CD14-positive monocyte (primary cell): ENCODE measurements around the gene SNPH. TPM values are rescaled to one million over a fixed set of nuclear protein-coding genes. Genes with fewer than 3 reads are reported as not detected.

Source experiments
- DNase-seq, 3 donors: peaks; one replicate each; pipeline ENCODE4 v3.0.0-alpha.2; 2011 to 2022
- H2AFZ ChIP-seq: 2 replicates; pipeline ENCODE4 v1.6.0; 2012; ENCODE audit warnings: mild to moderate bottlenecking, low read depth, low read length, inconsistent platforms; ENCODE audit not compliant: insufficient read depth, poor library complexity, severe bottlenecking
- H3K27ac ChIP-seq, 2 donors: 1 replicate in 1 of 2; 2 replicates in 1 of 2; pipeline ENCODE4 v1.5.1; 2012 to 2013; ENCODE audit warnings: low read length in 2 of 2, control low read depth in 1 of 2, inconsistent platforms in 1 of 2, low read depth in 1 of 2, mild to moderate bottlenecking in 1 of 2
- H3K27me3 ChIP-seq, 2 donors: one replicate each; pipeline versions ENCODE4 v1.6.0 to v1.6.1; 2011 to 2013; ENCODE audit warnings: low read length in 2 of 2; ENCODE audit not compliant: control insufficient read depth in 2 of 2, insufficient read depth in 2 of 2
- H3K36me3 ChIP-seq, 2 donors: replicated peaks in 1 of 2; 1 replicate in 1 of 2; 2 replicates in 1 of 2; pipeline versions ENCODE4 v1.5.1 to v1.6.1; 2012 to 2013; ENCODE audit warnings: low read length in 2 of 2, control low read depth in 1 of 2, inconsistent platforms in 1 of 2, mild to moderate bottlenecking in 1 of 2; ENCODE audit not compliant: insufficient read depth in 2 of 2, control insufficient read depth in 1 of 2
- H3K4me1 ChIP-seq, 2 donors: 1 replicate in 1 of 2; 2 replicates in 1 of 2; pipeline versions ENCODE4 v1.5.1 to v1.6.1; 2012 to 2013; ENCODE audit warnings: low read length in 2 of 2, control low read depth in 1 of 2, inconsistent platforms in 1 of 2, mild to moderate bottlenecking in 1 of 2, moderate library complexity in 1 of 2; ENCODE audit not compliant: insufficient read depth in 2 of 2, control insufficient read depth in 1 of 2
- H3K4me2 ChIP-seq: replicated peaks from 2 replicates; pipeline ENCODE3; 2012; ENCODE audit warnings: low read length, moderate library complexity, mild to moderate bottlenecking; ENCODE audit not compliant: poor library complexity, severe bottlenecking; ENCODE audit errors: extremely low read depth
- H3K4me3 ChIP-seq, 3 experiments: fragments of 200-600 bp in 1 of 3; sonication (generic) in 1 of 3; replicated peaks in 1 of 3; 1 replicate in 2 of 3; 2 replicates in 1 of 3; pipeline ENCODE4 v1.5.1; 2011 to 2013; ENCODE audit warnings: low read length in 3 of 3, mild to moderate bottlenecking in 3 of 3, control low read depth in 2 of 3, low read depth in 2 of 3, inconsistent platforms in 1 of 3, moderate library complexity in 1 of 3
- H3K79me2 ChIP-seq: 2 replicates; pipeline ENCODE4 v1.6.0; 2012; ENCODE audit warnings: mild to moderate bottlenecking, control low read depth, inconsistent platforms, low read length, moderate library complexity; ENCODE audit not compliant: insufficient read depth
- H3K9ac ChIP-seq: 2 replicates; pipeline ENCODE4 v1.6.0; 2017; ENCODE audit warnings: low read length, mild to moderate bottlenecking; ENCODE audit not compliant: insufficient read depth, poor library complexity, severe bottlenecking
- H3K9me3 ChIP-seq, 2 donors: replicated peaks in 1 of 2; 1 replicate in 1 of 2; 2 replicates in 1 of 2; pipeline versions ENCODE4 v1.5.1 to v1.6.1; 2012 to 2013; ENCODE audit warnings: low read length in 2 of 2, control low read depth in 1 of 2; ENCODE audit not compliant: control insufficient read depth in 1 of 2, insufficient read depth in 1 of 2
- H4K20me1 ChIP-seq: 2 replicates; pipeline ENCODE4 v1.6.0; 2012; ENCODE audit warnings: mild to moderate bottlenecking, low read length, control low read depth, moderate library complexity; ENCODE audit not compliant: insufficient read depth
- H3K27ac Mint-ChIP-seq, 7 donors: one replicate each; pipeline ENCODE4 v1.8.0; 2020; ENCODE audit warnings: mild to moderate bottlenecking in 7 of 7, mixed read lengths in 7 of 7, moderate library complexity in 6 of 7, inconsistent platforms in 2 of 7
- H3K27me3 Mint-ChIP-seq, 3 donors: one replicate each; pipeline ENCODE4 v1.8.0; 2021 to 2022; ENCODE audit warnings: low read depth in 3 of 3, mild to moderate bottlenecking in 3 of 3, mixed read lengths in 3 of 3, moderate library complexity in 3 of 3, inconsistent platforms in 1 of 3
- H3K36me3 Mint-ChIP-seq, 2 donors: one replicate each; pipeline ENCODE4 v1.8.0; 2020; ENCODE audit warnings: mixed read lengths in 2 of 2, inconsistent platforms in 1 of 2, mild to moderate bottlenecking in 1 of 2
- H3K4me1 Mint-ChIP-seq: one replicate; pipeline ENCODE4 v1.8.0; 2020; ENCODE audit warnings: mild to moderate bottlenecking, mixed read lengths
- H3K4me3 Mint-ChIP-seq, 2 donors: one replicate each; pipeline ENCODE4 v1.8.0; 2020; ENCODE audit warnings: mild to moderate bottlenecking in 2 of 2, mixed read lengths in 2 of 2, moderate library complexity in 1 of 2
- H3K9me3 Mint-ChIP-seq, 7 donors: one replicate each; pipeline ENCODE4 v1.8.0; 2020 to 2022; ENCODE audit warnings: mixed read lengths in 7 of 7, mild to moderate bottlenecking in 6 of 7, moderate library complexity in 6 of 7, inconsistent platforms in 2 of 7
- CTCF ChIP-seq: fragments of 200-600 bp; IDR thresholded peaks from one replicate; pipeline ENCODE4 v1.8.0; 2022; ENCODE audit warnings: antibody characterized with exemption, mild to moderate bottlenecking
- WGBS: methylation state at CpG from one replicate; pipeline ENCODE4 v1.1.5; 2013; ENCODE audit warnings: missing lambda C conversion rate; ENCODE audit not compliant: insufficient coverage; 5-methylcytosine and 5-hydroxymethylcytosine counted together
- intact Hi-C, 2 donors: fragments of 100-400 bp; cut with micrococcal nuclease; formaldehyde crosslinking; loops; one replicate each; pipeline versions ENCODE4 v1.15.0 to v1.15.1; 2023
- polyA plus RNA-seq, 3 donors: library from polyadenylated mRNA; depleted of rRNA in 1 of 3; unstranded in 2 of 3; stranded (reverse) in 1 of 3; fragments of 300-500 nt in 2 of 3; fragments of >200 nt in 1 of 3; fragmentation: Illumina TruSeq in 2 of 3; gene quantifications; 1 replicate in 2 of 3; 2 replicates in 1 of 3; pipeline ENCODE4 v1.2.3, GENCODE V29; 2012 to 2021

The SNPH gene
- polyA plus RNA-seq, 3 donors, result 0.07 to 0.10 TPM; not detected in 1

GRCh38 chr20:1332749-1333300, 66.7 kb downstream of the SNPH start:
- no peaks in the 10 kb centered on the region for H3K9me3 ChIP-seq
- H3K79me2 ChIP-seq, result peaks cover 23% of the 10 kb centered on the region
- no peak for TF ChIP-seq CTCF
- Mint-ChIP-seq H3K4me3 (no peak overlapping the region), H3K36me3 (peaks cover 23 to 28% of the 10 kb centered on the region in 2 donors), H3K9me3 (peaks cover 0 to 2% (median 0%) of the 10 kb centered on the region in 7 donors), H3K27me3 (peaks cover 0 to 9% (median 4%) of the 10 kb centered on the region in 3 donors), H3K4me1 (peaks cover 34% of the 10 kb centered on the region), H3K27ac (peak overlapping the region in 1 of 7 donors; percentile 52)
- no peak overlapping the region for H3K27ac ChIP-seq
- H4K20me1 ChIP-seq, result peaks cover 40% of the 10 kb centered on the region
- no peak overlapping the region for H3K4me2 ChIP-seq
- intact Hi-C loops, result loop anchor here in 1 of 2 donors (10.0 kb wide), 1 partner anchor 1132 kb away; no protein-coding TSS in a partner anchor
- H3K4me3 ChIP-seq, result no peak overlapping the region
- no peak overlapping the region for H2AFZ ChIP-seq
- WGBS, result 91% methylated on average over 1 of the region's 2 CpGs
- DNase-seq, result no peak
- no peaks in the 10 kb centered on the region for H3K36me3 ChIP-seq
- H3K9ac ChIP-seq, result no peak overlapping the region
- H3K27me3 ChIP-seq, result no peaks in the 10 kb centered on the region
- H3K4me1 ChIP-seq, result peaks cover 14 to 18% of the 10 kb centered on the region in 2 donors

- Mint-ChIP-seq H3K27ac (peak overlapping the region in 2 of 7 donors; percentile 46 to 58), H3K4me3 (no peak overlapping the region)
Measured at GRCh38 chr20:1333462-1334369, 67.6 kb downstream of the SNPH start.

More at GRCh38 chr20:1333462-1334369, 67.6 kb downstream of the SNPH start:
- Histone ChIP-seq H3K79me2 (peaks cover 15% of the 10 kb centered on the region), H3K4me1 (peaks cover 14 to 18% of the 10 kb centered on the region in 2 donors), H3K9ac (no peak overlapping the region), H3K36me3 (no peaks in the 10 kb centered on the region), H3K27me3 (no peaks in the 10 kb centered on the region), H3K27ac (no peak overlapping the region), H4K20me1 (peaks cover 40% of the 10 kb centered on the region), H3K4me2 (no peak overlapping the region), H3K9me3 (no peaks in the 10 kb centered on the region), H2AFZ (no peak overlapping the region), H3K4me3 (no peak overlapping the region)
- peaks cover 31% of the 10 kb centered on the region for H3K4me1 Mint-ChIP-seq
- intact Hi-C loops, result loop anchor here in 1 of 2 donors (10.0 kb wide), 1 partner anchor 1131 kb away; no protein-coding TSS in a partner anchor
- H3K27me3 Mint-ChIP-seq, result peaks cover 0 to 9% (median 4%) of the 10 kb centered on the region in 3 donors
- peaks cover 23 to 28% of the 10 kb centered on the region in 2 donors for H3K36me3 Mint-ChIP-seq
- 97% methylated on average over 7 of the region's 11 CpGs for WGBS
- H3K9me3 Mint-ChIP-seq, result peaks cover 0 to 2% (median 0%) of the 10 kb centered on the region in 7 donors
- DNase-seq, result no peak
- no peak for TF ChIP-seq CTCF
